Activated CD4-positive, alpha-beta T cell treated with anti-CD3 and anti-CD28 coated beads, Interleukin-2, amount 50 U/mL, for 4 hours (primary cell): ENCODE data around the gene ZFAND2B.

Experiments
- DNase-seq, 2 experiments: peaks; one replicate each; pipeline ENCODE4 v3.0.0-alpha.2; 2020

ZFAND2B gene

DNA sequence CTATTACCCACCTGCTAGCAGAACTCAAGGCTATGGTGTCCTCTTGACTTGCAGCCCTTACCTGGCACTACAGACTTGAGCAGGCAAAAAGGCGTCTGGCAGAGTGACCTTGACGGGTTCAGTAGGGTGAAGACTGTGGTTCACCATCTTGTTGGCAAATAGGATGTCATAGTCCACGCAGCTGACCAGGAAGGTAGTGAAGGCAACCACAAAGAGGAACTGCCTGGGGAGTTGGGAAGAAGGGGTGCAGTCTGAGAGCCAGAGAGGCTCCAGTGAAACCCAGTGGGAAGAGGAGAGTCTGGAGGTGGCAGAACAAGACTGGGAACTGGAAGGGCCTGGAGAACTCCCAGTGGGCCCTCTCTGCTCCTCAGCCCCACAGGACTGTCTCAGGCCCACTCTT, 18.8 kb downstream of the ZFAND2B start:
- DNase-seq, result no peak

- DNase-seq, result no peak
Measured at GRCh38 chr2:219228041-219228910, 21.7 kb downstream of the ZFAND2B start.

- no peak for DNase-seq
Measured at GRCh38 chr2:219228911-219229304, 22.3 kb downstream of the ZFAND2B start.

- DNase-seq, result peak; percentile 98
Measured at GRCh38 chr2:219229305-219230058, 22.9 kb downstream of the ZFAND2B start, which contains the start of the genes ANKZF1 and ATG9A. ANKZF1 (plus strand) TSS chr2:219229806; CDS start chr2:219230258, 452 bp downstream. ATG9A (minus strand) TSS chr2:219229636; CDS start chr2:219228024, 1,612 bp downstream.

- no peak for DNase-seq
Measured at GRCh38 chr2:219230059-219230540, 23.5 kb downstream of the ZFAND2B start.

GRCh38 chr2:219234331-219234730, 27.7 kb downstream of the ZFAND2B start:
- DNase-seq, result no peak

DNA sequence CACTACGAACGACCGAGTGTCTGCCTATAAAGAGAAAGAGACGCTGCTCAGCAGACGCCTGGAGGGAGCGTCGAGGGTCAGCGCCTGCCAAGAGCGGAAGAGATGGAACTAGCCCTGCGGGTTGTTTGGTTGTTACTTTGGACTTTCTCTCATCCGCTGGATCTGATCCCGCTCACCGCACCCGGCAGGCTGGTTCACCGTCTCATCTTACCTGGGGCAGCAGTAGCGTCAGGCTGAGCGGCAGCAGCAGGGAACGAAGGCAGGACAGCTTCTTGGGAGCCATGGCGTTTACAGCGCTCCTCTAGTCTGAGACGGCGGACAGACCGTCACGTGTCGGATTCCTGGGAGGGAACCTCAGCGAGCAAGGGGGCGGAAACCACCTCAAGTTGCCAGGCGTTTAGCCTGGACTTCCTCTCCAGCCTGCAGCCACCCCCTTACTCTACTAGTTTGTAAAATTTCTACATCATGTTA, 36.7 kb downstream of the ZFAND2B start:
- no peak for DNase-seq

- no peak for DNase-seq
Measured at GRCh38 chr2:219244789-219245147, 38.2 kb downstream of the ZFAND2B start.

GRCh38 chr2:219245148-219245898, 38.7 kb downstream of the ZFAND2B start, which contains the start of the genes GLB1L and STK16:
GLB1L (minus strand) TSS chr2:219245444; CDS start chr2:219243573, 1,871 bp downstream.
STK16 (plus strand) TSS chr2:219245479; CDS start chr2:219246000, 521 bp downstream.
- peak; percentile 79 to 80 for DNase-seq

DNA sequence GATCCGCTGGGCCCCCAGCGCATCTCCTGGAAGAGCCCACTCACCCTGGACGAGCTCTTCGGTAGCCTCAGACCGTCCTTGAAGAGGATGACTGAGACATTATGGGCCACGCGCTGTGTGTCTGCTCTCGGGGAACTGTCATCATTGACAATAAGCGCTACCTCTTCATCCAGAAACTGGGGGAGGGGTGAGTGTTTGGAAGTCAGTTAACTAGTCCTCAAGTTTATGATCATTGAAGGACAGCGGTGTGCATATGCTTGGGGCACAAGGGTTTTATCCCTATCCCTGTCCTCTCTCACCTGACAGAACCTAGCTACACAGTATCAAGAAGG, 39.3 kb downstream of the ZFAND2B start:
- DNase-seq, result no peak

- no peak for DNase-seq
Measured at GRCh38 chr2:219246559-219246958, 40.0 kb downstream of the ZFAND2B start.

GRCh38 chr2:219247678-219248642, 41.4 kb downstream of the ZFAND2B start:
- peak; percentile 58 to 66 for DNase-seq

DNA sequence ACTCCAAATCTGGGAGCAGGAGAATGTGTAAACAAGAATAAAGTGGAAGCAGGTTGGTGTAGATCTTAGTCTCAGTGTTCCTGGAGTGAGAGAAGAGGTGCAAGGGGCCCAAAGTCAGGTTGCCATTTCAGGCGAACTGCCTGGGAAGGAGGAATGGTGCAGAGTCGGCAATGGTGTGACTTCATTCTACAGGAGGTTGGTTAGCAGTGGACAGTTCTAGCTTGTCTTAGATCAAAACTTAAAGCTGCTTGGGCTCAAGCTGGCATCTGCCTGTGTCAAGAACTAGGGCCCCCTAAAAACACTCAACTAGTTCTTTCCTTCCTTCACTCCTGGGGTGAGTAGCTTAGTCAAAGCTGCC, 42.2 kb downstream of the ZFAND2B start:
- DNase-seq, result no peak

DNA sequence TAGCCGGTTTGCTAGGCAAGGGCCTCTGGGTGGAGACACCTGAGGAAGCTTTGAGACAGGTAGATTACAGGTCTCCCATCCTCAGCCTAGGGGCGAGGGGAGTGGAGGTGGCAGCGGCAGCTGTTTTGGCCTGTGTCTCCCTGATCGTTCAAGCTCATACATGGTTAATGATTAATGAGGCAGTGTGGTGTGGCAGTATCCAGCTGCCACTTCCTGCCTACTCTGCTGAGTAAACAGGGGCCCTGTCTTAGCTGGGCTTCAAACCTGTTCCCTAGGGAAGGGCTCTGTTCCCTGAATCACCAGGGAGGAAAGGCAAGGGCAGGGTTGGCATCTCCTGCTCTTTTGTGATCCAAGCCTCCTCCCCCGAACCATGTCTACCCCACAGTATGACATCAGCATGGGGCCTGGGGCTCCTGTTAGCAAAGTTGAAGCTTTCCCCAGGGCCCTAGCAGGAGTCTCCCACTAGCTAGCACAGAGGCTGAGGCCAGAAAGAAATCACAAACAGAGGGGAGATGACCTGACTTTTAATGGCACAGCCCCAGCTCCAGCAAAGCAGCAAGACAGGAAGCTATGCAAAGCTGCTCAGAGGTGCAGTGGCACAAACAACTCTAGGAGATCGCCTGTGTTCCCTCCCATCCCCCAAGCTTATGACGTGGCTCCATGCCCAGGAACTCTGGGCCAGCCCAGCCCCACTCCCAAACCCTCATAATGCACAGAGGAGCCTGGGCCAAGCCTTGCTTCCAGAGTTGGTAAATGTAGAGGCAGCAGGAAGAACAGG, 42.8 kb downstream of the ZFAND2B start:
- DNase-seq, result no peak

DNA sequence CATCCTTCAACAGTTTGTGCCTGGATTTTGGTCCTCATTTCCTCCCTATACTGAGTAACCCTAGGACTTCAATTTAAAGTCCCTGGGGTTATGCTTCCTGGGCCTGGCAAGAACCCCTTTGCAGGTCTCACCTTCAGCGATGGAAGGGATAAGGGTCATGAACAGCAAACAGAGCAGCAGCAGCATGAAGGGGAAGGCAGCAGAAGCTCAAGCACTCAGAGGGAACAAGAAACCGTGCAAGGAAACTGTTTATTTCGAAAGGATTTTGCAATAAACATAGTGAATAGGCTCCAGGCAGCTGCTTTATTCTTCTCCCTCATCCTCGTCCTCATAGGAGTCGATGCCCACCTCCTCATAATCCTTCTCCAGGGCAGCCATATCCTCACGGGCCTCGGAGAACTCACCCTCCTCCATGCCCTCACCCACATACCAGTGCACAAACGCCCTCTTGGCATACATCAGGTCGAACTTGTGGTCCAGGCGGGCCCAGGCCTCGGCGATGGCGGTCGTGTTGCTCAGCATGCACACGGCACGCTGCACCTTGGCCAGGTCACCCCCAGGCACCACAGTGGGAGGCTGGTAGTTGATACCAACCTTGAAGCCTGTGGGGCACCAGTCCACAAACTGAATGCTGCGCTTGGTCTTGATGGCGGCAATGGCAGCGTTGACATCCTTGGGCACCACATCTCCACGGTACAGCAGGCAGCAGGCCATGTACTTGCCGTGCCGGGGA, 43.6 kb downstream of the ZFAND2B start:
- DNase-seq, result no peak

GRCh38 chr2:219251656-219252055, 45.1 kb downstream of the ZFAND2B start:
- DNase-seq, result no peak

- DNase-seq, result peak; percentile 33 to 39
Measured at GRCh38 chr2:219252084-219252483, 45.5 kb downstream of the ZFAND2B start.

DNA sequence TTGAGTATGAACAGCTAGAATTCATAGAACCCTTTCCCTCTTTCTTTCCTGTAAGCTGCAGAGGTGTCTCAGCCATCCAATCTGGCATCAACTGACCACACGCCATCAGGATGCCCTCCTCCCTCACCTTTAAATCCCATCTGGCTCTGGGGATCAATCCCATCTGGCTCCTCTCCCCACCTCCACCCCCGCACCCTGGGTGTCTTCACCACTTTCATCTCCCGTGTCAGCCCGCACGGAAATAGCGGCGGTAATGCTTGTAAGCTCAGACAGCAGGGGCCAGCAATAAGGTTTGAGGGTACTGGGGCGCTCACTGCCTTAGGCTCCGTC, 46.0 kb downstream of the ZFAND2B start:
- DNase-seq, result peak; percentile 32 to 34

- DNase-seq, result peak; percentile 39 to 42
Measured at GRCh38 chr2:219252900-219253752, 46.5 kb downstream of the ZFAND2B start, which contains the start of gene TUBA4B. TUBA4B (plus strand) TSS chr2:219253243; CDS start chr2:219253408, 165 bp downstream.
